ENCODE results near the gene GOLGA8A.
"Not testable (repeated sequence)": the region's sequence is repeated elsewhere in the genome, so short reads cannot be mapped to it uniquely, and the experiment has no call there.

The GOLGA8A gene

DNA sequence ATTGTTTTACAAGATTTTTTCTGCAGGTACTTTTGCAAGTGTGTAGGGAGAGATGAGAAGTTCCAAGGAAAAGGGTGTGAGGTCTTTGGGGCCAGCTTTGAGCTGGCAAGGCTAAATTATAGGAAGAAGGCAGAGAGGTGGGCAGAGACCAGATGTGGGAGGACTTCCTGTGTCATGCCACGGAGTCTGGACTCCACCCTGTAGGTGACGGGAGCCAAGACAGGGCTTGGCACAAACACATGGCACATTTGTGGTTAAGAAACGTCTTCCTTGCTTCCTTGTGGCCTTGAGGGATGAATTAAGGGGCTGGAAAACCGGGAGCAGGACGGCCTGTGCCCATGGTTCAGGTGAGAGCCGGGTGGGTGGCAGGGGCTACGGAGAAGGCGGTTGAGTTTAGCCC lies 19.2 kb downstream of the GOLGA8A start:
- H3K4me1 ChIP-seq (ENCODE audit: control insufficient read depth, insufficient read depth, low read length, poor library complexity, severe bottlenecking); DNase-seq; H3K9me3 ChIP-seq (ENCODE audit: control insufficient read depth, low read length); H3K27me3 ChIP-seq (replicated peaks; ENCODE audit: control insufficient read depth, insufficient read depth, low read length, poor library complexity, severe bottlenecking); H3K27ac ChIP-seq (ENCODE audit: insufficient read depth, low read length, poor library complexity, severe bottlenecking); H3K4me3 ChIP-seq (ENCODE audit: insufficient read depth, low read depth, low read length, poor library complexity, severe bottlenecking); H3K36me3 ChIP-seq (ENCODE audit: control insufficient read depth, insufficient read depth, low read length): not testable (repeated sequence)

DNA sequence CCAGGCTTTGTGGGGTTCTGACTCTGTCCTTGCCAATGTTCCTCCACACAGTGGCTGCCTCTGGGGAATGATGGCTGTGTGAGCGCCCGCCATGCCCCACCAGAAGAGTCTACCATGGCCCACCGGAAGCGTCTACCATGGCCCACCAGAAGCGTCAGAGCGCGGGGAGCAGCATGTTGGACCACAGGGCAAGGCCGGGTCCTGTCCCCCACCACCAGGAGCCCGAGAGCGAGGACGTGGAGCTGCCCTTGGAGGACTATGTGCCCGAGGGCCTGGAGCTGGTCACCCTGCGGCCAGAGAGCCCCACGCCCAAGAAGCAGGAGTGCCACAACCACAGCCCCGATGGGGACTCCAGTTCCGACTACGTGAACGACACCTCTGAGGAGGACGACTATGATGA lies 28.1 kb downstream of the GOLGA8A start:
- H3K27ac ChIP-seq (ENCODE audit: insufficient read depth, low read length, poor library complexity, severe bottlenecking); DNase-seq; H3K27me3 ChIP-seq (replicated peaks; ENCODE audit: control insufficient read depth, insufficient read depth, low read length, poor library complexity, severe bottlenecking); H3K4me1 ChIP-seq (ENCODE audit: control insufficient read depth, insufficient read depth, low read length, poor library complexity, severe bottlenecking); H3K36me3 ChIP-seq (ENCODE audit: control insufficient read depth, insufficient read depth, low read length); H3K4me3 ChIP-seq (ENCODE audit: insufficient read depth, low read depth, low read length, poor library complexity, severe bottlenecking); H3K9me3 ChIP-seq (ENCODE audit: control insufficient read depth, low read length): not testable (repeated sequence)

DNA sequence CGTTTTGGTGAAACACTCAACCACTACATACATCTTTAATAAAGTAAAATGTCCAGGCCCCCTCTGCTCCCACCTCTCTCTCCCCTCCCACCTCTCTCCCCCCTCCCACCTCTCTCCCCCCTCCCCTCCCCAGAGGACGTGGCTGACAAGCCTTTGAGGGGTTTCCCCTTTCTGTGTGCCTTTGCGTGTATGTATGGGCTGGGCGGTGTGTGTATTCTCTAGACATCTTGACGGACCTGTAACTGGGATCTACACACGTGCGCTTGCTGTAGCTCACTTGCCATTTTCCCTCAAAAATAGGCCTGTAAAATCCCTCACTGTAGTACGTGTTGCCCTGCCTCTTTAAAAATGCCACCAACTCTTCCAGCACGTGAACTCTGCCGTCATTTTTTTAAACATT lies 28.6 kb downstream of the GOLGA8A start:
- H3K9me3 ChIP-seq (ENCODE audit: control insufficient read depth, low read length); H3K4me1 ChIP-seq (ENCODE audit: control insufficient read depth, insufficient read depth, low read length, poor library complexity, severe bottlenecking); H3K36me3 ChIP-seq (ENCODE audit: control insufficient read depth, insufficient read depth, low read length): not testable (repeated sequence)

DNA sequence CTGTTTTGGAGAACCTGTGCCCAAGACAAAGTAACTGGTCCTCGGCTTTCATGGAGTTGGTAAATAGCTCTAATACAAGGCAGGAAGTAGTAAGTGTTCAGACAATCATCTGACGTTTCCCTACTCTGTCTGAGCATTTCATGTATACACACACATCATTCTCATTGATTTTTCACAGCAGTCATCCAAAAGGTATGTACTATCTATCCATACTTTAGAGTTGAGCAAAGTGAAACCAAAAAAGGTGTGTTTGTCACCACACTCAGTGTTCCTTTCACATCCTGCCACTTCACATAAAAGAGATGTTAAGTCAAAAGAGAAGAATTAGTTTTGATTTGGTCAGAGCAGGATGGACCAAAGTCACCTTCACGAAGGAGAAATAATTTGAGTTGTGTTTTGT lies 33.7 kb downstream of the GOLGA8A start:
- not testable (repeated sequence) for H3K4me1 ChIP-seq (ENCODE audit: control insufficient read depth, insufficient read depth, low read length, poor library complexity, severe bottlenecking); H3K27ac ChIP-seq (ENCODE audit: insufficient read depth, low read length, poor library complexity, severe bottlenecking); DNase-seq; H3K4me3 ChIP-seq (ENCODE audit: insufficient read depth, low read depth, low read length, poor library complexity, severe bottlenecking); H3K36me3 ChIP-seq (ENCODE audit: control insufficient read depth, insufficient read depth, low read length); H3K9me3 ChIP-seq (ENCODE audit: control insufficient read depth, low read length); H3K27me3 ChIP-seq (replicated peaks; ENCODE audit: control insufficient read depth, insufficient read depth, low read length, poor library complexity, severe bottlenecking)

More for the DNA sequence above, 28.6 kb downstream of the GOLGA8A start:
- not testable (repeated sequence) for DNase-seq; H3K27ac ChIP-seq (ENCODE audit: insufficient read depth, low read length, poor library complexity, severe bottlenecking); H3K4me3 ChIP-seq (ENCODE audit: insufficient read depth, low read depth, low read length, poor library complexity, severe bottlenecking); H3K27me3 ChIP-seq (replicated peaks; ENCODE audit: control insufficient read depth, insufficient read depth, low read length, poor library complexity, severe bottlenecking)

DNA sequence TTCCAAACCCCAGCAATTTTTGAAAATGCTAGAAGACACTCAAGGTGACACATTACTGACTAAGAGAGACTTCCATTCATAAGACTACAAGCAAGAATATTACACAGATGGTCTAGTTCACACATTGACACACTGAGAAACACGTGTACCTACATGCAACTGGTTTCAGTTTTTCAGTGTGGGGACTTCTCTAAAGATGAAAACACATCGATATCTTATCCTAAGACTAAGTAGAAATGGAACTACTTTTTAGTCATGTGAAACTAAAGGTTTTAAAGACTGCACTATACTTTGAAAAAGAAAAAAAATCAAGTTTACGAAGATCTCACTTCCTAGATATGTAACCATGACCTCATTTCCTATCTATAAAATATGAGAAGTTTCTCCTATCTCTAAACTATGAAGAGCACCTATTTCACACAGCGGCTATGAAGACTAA lies 34.4 kb downstream of the GOLGA8A start:
- not testable (repeated sequence) for H3K4me1 ChIP-seq (ENCODE audit: control insufficient read depth, insufficient read depth, low read length, poor library complexity, severe bottlenecking); H3K36me3 ChIP-seq (ENCODE audit: control insufficient read depth, insufficient read depth, low read length); H3K27me3 ChIP-seq (replicated peaks; ENCODE audit: control insufficient read depth, insufficient read depth, low read length, poor library complexity, severe bottlenecking); H3K9me3 ChIP-seq (ENCODE audit: control insufficient read depth, low read length); DNase-seq; H3K4me3 ChIP-seq (ENCODE audit: insufficient read depth, low read depth, low read length, poor library complexity, severe bottlenecking); H3K27ac ChIP-seq (ENCODE audit: insufficient read depth, low read length, poor library complexity, severe bottlenecking)

DNA sequence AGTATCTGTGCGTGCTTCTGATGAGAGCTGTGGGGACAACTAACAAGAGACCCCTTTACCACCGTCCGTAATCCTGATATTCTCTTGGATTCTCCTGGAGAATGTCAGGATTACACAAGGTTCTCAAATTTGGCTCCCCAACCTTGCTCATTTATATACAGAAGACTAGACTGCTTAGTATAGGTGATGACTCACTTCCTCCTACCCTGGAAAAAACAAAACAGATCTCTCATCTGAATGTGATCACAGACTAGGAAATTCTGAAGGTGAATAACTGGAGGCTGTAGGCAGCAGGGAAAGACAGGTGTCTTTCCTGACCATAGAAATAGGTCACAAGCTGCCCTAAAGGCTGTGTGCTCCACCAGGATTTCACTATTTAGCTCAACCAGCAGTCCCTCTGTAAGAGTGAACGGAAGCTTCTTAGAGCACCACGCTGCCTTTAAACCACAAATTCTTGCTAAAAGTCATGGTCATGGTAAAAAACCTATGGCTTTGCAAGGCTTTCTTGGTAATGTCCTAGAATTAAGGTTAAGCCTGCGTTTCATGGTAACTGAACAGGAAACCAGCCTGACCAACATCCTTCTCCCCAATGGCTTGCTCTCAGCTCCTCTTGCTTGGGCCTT lies 39.9 kb downstream of the GOLGA8A start:
- H3K36me3 ChIP-seq (ENCODE audit: control insufficient read depth, insufficient read depth, low read length); H3K27me3 ChIP-seq (replicated peaks; ENCODE audit: control insufficient read depth, insufficient read depth, low read length, poor library complexity, severe bottlenecking); H3K27ac ChIP-seq (ENCODE audit: insufficient read depth, low read length, poor library complexity, severe bottlenecking); H3K9me3 ChIP-seq (ENCODE audit: control insufficient read depth, low read length); DNase-seq; H3K4me3 ChIP-seq (ENCODE audit: insufficient read depth, low read depth, low read length, poor library complexity, severe bottlenecking); H3K4me1 ChIP-seq (ENCODE audit: control insufficient read depth, insufficient read depth, low read length, poor library complexity, severe bottlenecking): not testable (repeated sequence)

DNA sequence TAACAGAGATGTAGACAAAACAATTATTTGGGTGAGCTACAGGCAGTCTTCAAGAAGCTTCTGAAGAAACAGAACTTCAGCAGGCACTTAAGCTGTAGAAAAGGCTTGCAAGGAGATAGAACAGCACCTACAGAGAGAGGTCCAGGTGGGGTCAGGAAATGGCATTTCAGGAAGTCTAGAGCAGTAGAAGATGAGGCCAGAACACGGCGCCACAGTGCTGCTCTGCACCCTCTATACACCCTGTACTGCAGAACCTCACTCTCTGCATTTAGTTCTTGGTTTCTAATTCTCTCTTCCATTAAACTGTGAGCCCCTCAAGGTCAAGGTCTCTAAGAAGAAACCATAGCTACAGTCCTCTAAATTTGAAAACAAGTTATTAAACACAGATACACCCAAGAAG lies 44.6 kb downstream of the GOLGA8A start:
- H3K9me3 ChIP-seq (ENCODE audit: control insufficient read depth, low read length); DNase-seq; H3K4me3 ChIP-seq (ENCODE audit: insufficient read depth, low read depth, low read length, poor library complexity, severe bottlenecking): not testable (repeated sequence)

DNA sequence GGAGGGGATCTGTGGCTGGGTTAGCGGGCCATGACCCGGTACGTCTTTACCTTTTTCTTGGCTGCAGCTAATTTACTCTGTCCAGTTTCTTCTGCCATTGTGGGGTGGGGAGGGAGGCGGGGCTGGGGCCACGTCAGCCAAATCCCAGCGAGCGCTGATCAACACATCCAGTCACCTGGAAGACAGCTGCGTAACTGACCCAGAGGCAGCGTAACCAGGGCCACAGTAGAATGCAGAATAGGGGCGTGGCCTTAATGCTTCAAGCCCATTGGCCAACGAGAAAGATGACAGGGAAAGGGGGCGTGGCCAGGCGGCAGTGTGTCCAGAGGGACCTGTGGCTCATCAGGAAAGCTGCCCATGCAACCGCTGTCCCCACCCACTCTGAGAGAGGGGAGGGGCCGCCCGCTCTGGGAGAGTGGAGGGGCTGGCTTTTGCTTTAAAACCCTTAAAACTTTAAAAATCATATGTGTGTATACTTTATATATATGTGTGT lies 48.0 kb downstream of the GOLGA8A start:
- H3K9me3 ChIP-seq (ENCODE audit: control insufficient read depth, low read length); H3K4me3 ChIP-seq (ENCODE audit: insufficient read depth, low read depth, low read length, poor library complexity, severe bottlenecking); H3K36me3 ChIP-seq (ENCODE audit: control insufficient read depth, insufficient read depth, low read length); H3K27ac ChIP-seq (ENCODE audit: insufficient read depth, low read length, poor library complexity, severe bottlenecking); H3K4me1 ChIP-seq (ENCODE audit: control insufficient read depth, insufficient read depth, low read length, poor library complexity, severe bottlenecking); H3K27me3 ChIP-seq (replicated peaks; ENCODE audit: control insufficient read depth, insufficient read depth, low read length, poor library complexity, severe bottlenecking); DNase-seq: not testable (repeated sequence)

More for the DNA sequence above, 44.6 kb downstream of the GOLGA8A start:
- not testable (repeated sequence) for H3K36me3 ChIP-seq (ENCODE audit: control insufficient read depth, insufficient read depth, low read length); H3K27me3 ChIP-seq (replicated peaks; ENCODE audit: control insufficient read depth, insufficient read depth, low read length, poor library complexity, severe bottlenecking); H3K27ac ChIP-seq (ENCODE audit: insufficient read depth, low read length, poor library complexity, severe bottlenecking); H3K4me1 ChIP-seq (ENCODE audit: control insufficient read depth, insufficient read depth, low read length, poor library complexity, severe bottlenecking)
